Measurements from ENCODE around the gene COA7.
"Not testable (repeated sequence)": the region's sequence is repeated elsewhere in the genome, so short reads cannot be mapped to it uniquely, and the experiment has no call there.

Gene COA7

GRCh38 chr1:52697795-52698674, at the start of gene COA7:
TSS of gene COA7 (minus strand) at chr1:52698347. CDS start at chr1:52698326, 21 bp downstream.
- peak; percentile 69 to 76 for DNase-seq

DNA sequence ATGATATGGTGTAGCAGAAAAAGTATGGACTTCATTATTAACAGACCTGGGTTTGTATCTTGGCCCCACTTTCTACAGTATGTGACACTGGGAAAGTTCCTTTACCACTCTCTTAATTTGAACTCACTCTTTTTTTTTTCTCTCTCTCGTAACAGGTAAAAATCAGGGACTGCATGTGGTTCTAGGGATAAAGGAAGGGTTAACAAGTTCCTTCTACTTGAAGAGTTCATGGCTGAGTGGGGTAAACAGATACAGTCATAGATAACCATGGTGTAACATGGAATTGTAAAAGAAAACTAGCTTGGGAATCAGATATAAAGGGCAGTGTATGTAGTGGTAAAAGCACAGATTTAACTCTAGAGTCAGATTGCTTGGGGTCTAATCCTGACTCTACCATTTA, 49.3 kb upstream of the COA7 start:
- DNase-seq = no peak

DNA sequence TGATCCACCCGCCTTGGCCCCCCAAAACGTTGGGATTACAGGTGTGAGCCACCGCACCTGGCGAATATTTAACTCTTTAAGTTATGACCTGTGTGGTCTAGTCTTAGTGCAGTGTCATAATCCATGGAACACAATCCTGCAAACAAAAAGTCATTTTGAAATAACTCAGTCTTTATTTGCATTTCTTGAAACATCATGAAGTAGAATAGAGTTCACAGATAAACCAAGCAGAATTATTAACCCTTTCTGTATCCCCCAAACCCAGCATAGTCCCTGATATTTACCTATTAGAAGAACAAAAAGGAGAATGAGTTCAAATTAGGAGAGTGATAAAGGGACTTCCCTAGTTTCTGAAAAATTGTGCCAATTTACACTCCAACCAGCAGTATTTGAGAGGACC, 48.0 kb upstream of the COA7 start:
- DNase-seq = no peak

DNA sequence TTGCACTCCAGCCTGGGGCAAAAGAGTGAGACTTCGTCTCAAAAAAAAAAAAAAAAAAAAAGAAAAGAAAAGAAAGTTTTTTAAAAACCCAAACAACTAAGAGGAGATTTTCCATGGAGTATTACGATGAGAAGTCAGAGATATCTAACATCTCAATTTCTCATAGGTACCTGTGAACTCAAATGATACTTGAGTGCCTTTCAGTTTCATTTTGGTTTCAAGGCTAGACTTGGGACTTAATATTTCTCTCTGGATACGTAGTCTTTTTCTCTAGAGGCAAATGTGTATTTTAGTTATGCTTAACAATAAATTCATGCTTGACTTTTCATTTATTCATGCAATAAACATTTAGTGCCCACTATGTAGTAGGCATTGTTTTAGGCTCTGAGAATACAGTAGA, 43.1 kb upstream of the COA7 start:
- no peak for DNase-seq

- DNase-seq = no peak
These were observed 41.7 kb upstream of the COA7 start for GRCh38 chr1:52739699-52740467.

- DNase-seq = no peak
These were observed 40.7 kb upstream of the COA7 start for GRCh38 chr1:52738893-52739292.

DNA sequence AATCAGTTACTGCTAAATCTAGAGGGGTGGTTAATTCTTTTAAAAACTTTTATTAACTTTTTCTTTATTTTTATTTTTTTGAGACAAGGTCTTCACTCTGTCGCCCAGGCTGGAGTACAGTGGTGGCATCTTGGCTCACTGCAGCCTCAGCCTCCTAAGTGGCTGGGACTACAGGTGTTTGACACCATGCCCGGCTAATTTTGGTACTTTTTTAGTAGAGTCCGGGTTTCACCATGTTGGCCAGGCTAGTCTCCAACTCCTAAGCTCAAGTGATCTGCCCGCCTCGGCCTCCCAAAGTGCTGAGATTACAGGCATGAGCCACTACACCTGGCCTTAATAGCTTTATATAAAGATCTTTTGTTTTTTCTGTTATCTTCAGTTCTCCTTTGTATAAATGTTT, 40.0 kb upstream of the COA7 start:
- no peak for DNase-seq

DNA sequence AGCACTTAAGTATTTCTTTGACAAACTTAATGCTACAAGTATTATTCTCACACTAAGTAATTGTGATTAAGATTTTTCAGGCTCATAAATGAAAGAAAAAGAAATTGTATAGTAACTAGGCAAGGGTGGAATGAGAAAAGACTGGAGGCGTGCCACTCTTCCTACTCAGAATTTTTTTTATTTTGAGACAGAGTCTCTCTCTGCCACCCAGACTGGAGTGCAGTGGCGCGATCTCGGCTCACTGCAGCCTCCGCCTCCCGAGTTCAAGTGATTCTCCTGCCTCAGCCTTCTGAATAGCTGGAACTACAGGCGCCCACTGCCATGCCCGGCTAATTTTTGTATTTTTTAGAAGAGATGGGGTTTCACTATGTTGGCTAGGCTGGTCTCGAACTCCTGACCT, 37.2 kb upstream of the COA7 start:
- DNase-seq = not testable (repeated sequence)

GRCh38 chr1:52733368-52733767, 35.2 kb upstream of the COA7 start:
- DNase-seq = no peak

GRCh38 chr1:52727956-52728656, 30.0 kb upstream of the COA7 start:
- DNase-seq = no peak

DNA sequence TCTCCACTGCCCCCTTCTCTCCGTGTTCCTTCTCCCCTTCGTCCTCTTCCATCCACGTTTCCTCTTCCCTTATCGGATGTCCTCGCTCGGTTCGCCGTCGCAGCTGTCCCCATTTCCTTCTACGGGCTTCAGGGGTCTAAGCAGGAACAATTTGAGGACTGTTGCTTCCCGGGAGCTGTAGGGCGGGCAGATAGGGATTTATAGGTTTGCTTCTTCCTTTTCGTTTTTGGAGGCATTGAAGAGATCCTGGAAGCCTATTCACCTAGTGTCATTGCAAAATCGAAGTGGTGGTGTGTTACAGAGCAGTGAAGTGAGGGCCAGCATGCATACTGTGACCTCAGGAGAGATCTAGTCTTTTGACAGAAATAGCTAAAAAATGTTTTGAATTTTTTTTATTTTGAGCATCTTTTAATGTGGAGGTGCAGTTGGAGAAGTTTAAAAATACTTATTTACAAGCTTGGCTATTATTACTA, 29.0 kb upstream of the COA7 start:
- DNase-seq = peak; percentile 33 to 42

GRCh38 chr1:52726265-52727113, 28.3 kb upstream of the COA7 start, which contains the start of gene ZYG11B:
TSS of gene ZYG11B (plus strand) at chr1:52726453. CDS start at chr1:52726654, 201 bp downstream.
- DNase-seq = peak; percentile 73 to 81

- DNase-seq = no peak
These were observed 27.7 kb upstream of the COA7 start for GRCh38 chr1:52725903-52726264.

- no peak for DNase-seq
These were observed 25.1 kb upstream of the COA7 start for GRCh38 chr1:52723260-52723659.

- DNase-seq = not testable (repeated sequence)
These were observed 17.1 kb upstream of the COA7 start for GRCh38 chr1:52715296-52715695.

DNA sequence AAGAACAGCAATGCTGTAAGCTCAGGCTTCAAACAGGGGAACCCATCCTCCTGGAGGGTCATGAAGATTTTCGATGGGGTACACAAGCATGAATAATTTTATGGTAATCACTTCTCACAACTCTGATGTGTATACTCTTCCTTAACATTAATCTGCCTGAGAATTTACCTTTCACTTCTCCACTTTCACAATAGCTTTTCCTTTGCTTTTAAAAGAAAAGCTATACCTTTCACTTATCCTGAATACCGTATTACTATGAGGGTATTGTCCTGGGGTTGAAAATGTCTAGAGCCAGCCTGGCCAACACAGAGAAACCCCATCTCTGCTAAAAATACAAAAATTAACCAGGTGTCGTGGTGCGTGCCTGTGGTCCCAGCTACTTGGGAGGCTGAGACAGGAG, 15.4 kb upstream of the COA7 start:
- DNase-seq = no peak

- no peak for DNase-seq
These were observed 10.9 kb upstream of the COA7 start for GRCh38 chr1:52709016-52709415.

DNA sequence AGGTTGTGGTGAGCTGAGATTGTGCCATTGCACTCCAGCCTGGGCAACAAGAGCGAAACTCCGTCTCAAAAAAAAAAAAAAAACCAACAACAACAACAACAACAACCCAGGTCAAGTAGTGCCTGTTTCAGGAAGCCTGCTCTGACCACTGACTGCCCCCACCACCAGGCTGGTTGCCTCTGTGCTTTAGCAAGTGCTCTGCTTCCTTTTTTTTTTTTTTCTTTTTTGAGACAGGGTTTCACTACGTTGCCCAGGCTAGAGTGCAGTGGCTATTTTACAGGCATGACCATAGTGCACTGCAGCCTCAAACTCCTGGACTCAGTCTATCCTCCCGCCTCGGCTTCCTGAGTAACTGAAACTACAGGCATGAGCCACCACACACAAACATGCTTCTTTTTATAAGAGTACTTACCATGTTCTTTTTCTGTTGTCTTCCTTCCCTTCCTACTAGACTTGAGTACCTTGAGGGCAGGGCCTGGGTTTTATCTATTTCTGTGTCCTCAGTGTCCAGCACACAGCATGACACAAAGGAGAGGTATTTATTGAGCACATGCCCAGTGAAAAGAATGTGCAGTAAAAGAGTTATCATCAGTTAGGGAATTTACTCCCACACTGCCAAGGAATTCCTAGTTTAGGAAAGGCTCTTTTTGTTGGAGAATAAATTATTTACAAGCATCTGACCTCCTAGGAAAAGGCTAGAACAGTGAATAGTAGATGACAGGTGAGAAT, 9.9 kb upstream of the COA7 start:
- DNase-seq = no peak

GRCh38 chr1:52706941-52707926, 9.1 kb upstream of the COA7 start:
- no peak for DNase-seq

- DNase-seq = peak in 1 of 2 experiments; percentile 15
These were observed 8.1 kb upstream of the COA7 start for GRCh38 chr1:52706136-52706670.
